ENCODE measurements around the gene CD22.
"Not testable (repeated sequence)": the region's sequence is repeated elsewhere in the genome, so short reads cannot be mapped to it uniquely, and the experiment has no call there.

Gene CD22

GRCh38 chr19:35362261-35363000 lies 33.4 kb downstream of the CD22 start:
- no peak for DNase-seq

- DNase-seq, result no peak
These were observed 34.1 kb downstream of the CD22 start for GRCh38 chr19:35363001-35363590.

- DNase-seq, result no peak
These were observed 34.9 kb downstream of the CD22 start for GRCh38 chr19:35363711-35364425.

GRCh38 chr19:35365303-35365702 lies 36.3 kb downstream of the CD22 start:
- no peak for DNase-seq

- DNase-seq, result no peak
These were observed 39.4 kb downstream of the CD22 start for GRCh38 chr19:35368378-35368777.

- DNase-seq, result no peak
These were observed 40.5 kb downstream of the CD22 start for GRCh38 chr19:35369522-35369921.

GRCh38 chr19:35370722-35371121 lies 41.7 kb downstream of the CD22 start, which contains the start of gene GPR42:
Gene GPR42, plus strand, starts transcription at chr19:35371068. Its CDS starts 292 bp downstream, at chr19:35371360.
- no peak for DNase-seq

GRCh38 chr19:35373492-35373891 lies 44.5 kb downstream of the CD22 start:
- DNase-seq, result no peak

GRCh38 chr19:35374031-35374430 lies 45.0 kb downstream of the CD22 start:
- DNase-seq, result not testable (repeated sequence)

GRCh38 chr19:35375505-35376307 lies 46.7 kb downstream of the CD22 start:
- DNase-seq, result no peak

GRCh38 chr19:35377656-35378055 lies 48.7 kb downstream of the CD22 start:
- no peak for DNase-seq

- DNase-seq, result no peak
These were observed 49.4 kb downstream of the CD22 start for GRCh38 chr19:35378356-35378755.

GRCh38 chr19:35379545-35379944 lies 50.6 kb downstream of the CD22 start:
- DNase-seq, result not testable (repeated sequence)

GRCh38 chr19:35379992-35380391 lies 51.0 kb downstream of the CD22 start:
- no peak for DNase-seq

- no peak for DNase-seq
These were observed 51.6 kb downstream of the CD22 start for GRCh38 chr19:35380450-35381124.

GRCh38 chr19:35381318-35381717 lies 52.3 kb downstream of the CD22 start:
- DNase-seq, result no peak

GRCh38 chr19:35381926-35382325 lies 52.9 kb downstream of the CD22 start:
- DNase-seq, result no peak

- no peak for DNase-seq
These were observed 54.5 kb downstream of the CD22 start for GRCh38 chr19:35383536-35383935.

- no peak for DNase-seq
These were observed 59.5 kb downstream of the CD22 start for GRCh38 chr19:35388277-35389054.

GRCh38 chr19:35389192-35389861 lies 60.3 kb downstream of the CD22 start:
- DNase-seq, result no peak

Data from activated CD4-positive, CD25-positive, alpha-beta regulatory T cell treated with anti-CD3 and anti-CD28 coated beads, Interleukin-2, amount 50 U/mL, for 72 hours (primary cell).